ENCODE data around the gene MRPS6. TPM values are rescaled to one million over a fixed set of nuclear protein-coding genes. Genes with fewer than 3 reads are reported as not detected.

Gene MRPS6
- total and polyA plus RNA-seq, 2 donors from 2014 or later, result 52.3 to 270 TPM

GRCh38 chr21:34147792-34148418 is 74.5 kb downstream of the MRPS6 start:
- no peak overlapping the region for H3K27ac ChIP-seq (ENCODE audit: low read depth in 2 of 2, low read length in 2 of 2)
- H3K4me1 ChIP-seq (ENCODE audit: control insufficient read depth in 2 of 3, insufficient read depth in 2 of 3, low read depth in 1 of 3, low read length in 3 of 3), result peaks cover 0 to 15% (median 13%) of the 10 kb centered on the region in 3 donors
- no peak for DNase-seq
- H3K9ac ChIP-seq (ENCODE audit: low read length in 3 of 3), result no peak overlapping the region
- no peaks in the 10 kb centered on the region for H3K27me3 ChIP-seq (ENCODE audit: control insufficient read depth, insufficient read depth, low read length)
- no peaks in the 10 kb centered on the region for H3K9me3 ChIP-seq (ENCODE audit: control insufficient read depth in 2 of 3, insufficient read depth in 1 of 3, low read length in 3 of 3)
- no peak for TF ChIP-seq CTCF (IDR thresholded peaks at IDR 0.05; ENCODE audit: borderline replicate concordance, extremely low read depth, insufficient read depth)
- no peak overlapping the region for H3K4me3 ChIP-seq (ENCODE audit: low read length in 3 of 3)
- FAIRE-seq, result no peak
- peaks cover 0 to 7% (median 3%) of the 10 kb centered on the region in 3 donors for H3K36me3 ChIP-seq (ENCODE audit: control insufficient read depth in 2 of 3, insufficient read depth in 3 of 3, low read length in 3 of 3)
- intact Hi-C loops (cut with DNase I), result no loop called here

- no peaks in the 10 kb centered on the region for H3K9me3 ChIP-seq (ENCODE audit: control insufficient read depth in 2 of 3, insufficient read depth in 1 of 3, low read length in 3 of 3)
- peaks cover 0 to 7% (median 3%) of the 10 kb centered on the region in 3 donors for H3K36me3 ChIP-seq (ENCODE audit: control insufficient read depth in 2 of 3, insufficient read depth in 3 of 3, low read length in 3 of 3)
- DNase-seq (peak in 2 of 5 donors; percentile 45 to 65), FAIRE-seq (no peak)
- no peak for TF ChIP-seq CTCF (IDR thresholded peaks at IDR 0.05; ENCODE audit: borderline replicate concordance, extremely low read depth, insufficient read depth)
- intact Hi-C loops (cut with DNase I), result no loop called here
- H3K27ac ChIP-seq (ENCODE audit: low read depth in 2 of 2, low read length in 2 of 2), result no peak overlapping the region
- no peaks in the 10 kb centered on the region for H3K27me3 ChIP-seq (ENCODE audit: control insufficient read depth, insufficient read depth, low read length)
- peaks cover 0 to 15% (median 13%) of the 10 kb centered on the region in 3 donors for H3K4me1 ChIP-seq (ENCODE audit: control insufficient read depth in 2 of 3, insufficient read depth in 2 of 3, low read depth in 1 of 3, low read length in 3 of 3)
- H3K9ac ChIP-seq (ENCODE audit: low read length in 3 of 3), result no peak overlapping the region
- H3K4me3 ChIP-seq (ENCODE audit: low read length in 3 of 3), result no peak overlapping the region
These were observed 75.0 kb downstream of the MRPS6 start for GRCh38 chr21:34148419-34148804.

GRCh38 chr21:34148826-34149558 is 75.6 kb downstream of the MRPS6 start:
- peaks cover 0 to 7% (median under 1%) of the 10 kb centered on the region in 3 donors for H3K36me3 ChIP-seq (ENCODE audit: control insufficient read depth in 2 of 3, insufficient read depth in 3 of 3, low read length in 3 of 3)
- H3K9me3 ChIP-seq (ENCODE audit: control insufficient read depth in 2 of 3, insufficient read depth in 1 of 3, low read length in 3 of 3), result no peaks in the 10 kb centered on the region
- no peak for TF ChIP-seq CTCF (IDR thresholded peaks at IDR 0.05; ENCODE audit: borderline replicate concordance, extremely low read depth, insufficient read depth)
- no peak overlapping the region for H3K9ac ChIP-seq (ENCODE audit: low read length in 3 of 3)
- H3K27ac ChIP-seq (ENCODE audit: low read depth in 2 of 2, low read length in 2 of 2), result no peak overlapping the region
- no peak for DNase-seq
- no peaks in the 10 kb centered on the region for H3K27me3 ChIP-seq (ENCODE audit: control insufficient read depth, insufficient read depth, low read length)
- no peak overlapping the region for H3K4me3 ChIP-seq (ENCODE audit: low read length in 3 of 3)
- no peak for FAIRE-seq
- intact Hi-C loops (cut with DNase I), result no loop called here
- peaks cover 0 to 15% (median 13%) of the 10 kb centered on the region in 3 donors for H3K4me1 ChIP-seq (ENCODE audit: control insufficient read depth in 2 of 3, insufficient read depth in 2 of 3, low read depth in 1 of 3, low read length in 3 of 3)
